Measurements from ENCODE around the gene EGFR.
"Not testable (repeated sequence)": the region's sequence is repeated elsewhere in the genome, so short reads cannot be mapped to it uniquely, and the experiment has no call there.

EGFR gene

GRCh38 chr7:55013851-55014250 is 5.0 kb upstream of the EGFR start:
- DNase-seq: no peak

DNA sequence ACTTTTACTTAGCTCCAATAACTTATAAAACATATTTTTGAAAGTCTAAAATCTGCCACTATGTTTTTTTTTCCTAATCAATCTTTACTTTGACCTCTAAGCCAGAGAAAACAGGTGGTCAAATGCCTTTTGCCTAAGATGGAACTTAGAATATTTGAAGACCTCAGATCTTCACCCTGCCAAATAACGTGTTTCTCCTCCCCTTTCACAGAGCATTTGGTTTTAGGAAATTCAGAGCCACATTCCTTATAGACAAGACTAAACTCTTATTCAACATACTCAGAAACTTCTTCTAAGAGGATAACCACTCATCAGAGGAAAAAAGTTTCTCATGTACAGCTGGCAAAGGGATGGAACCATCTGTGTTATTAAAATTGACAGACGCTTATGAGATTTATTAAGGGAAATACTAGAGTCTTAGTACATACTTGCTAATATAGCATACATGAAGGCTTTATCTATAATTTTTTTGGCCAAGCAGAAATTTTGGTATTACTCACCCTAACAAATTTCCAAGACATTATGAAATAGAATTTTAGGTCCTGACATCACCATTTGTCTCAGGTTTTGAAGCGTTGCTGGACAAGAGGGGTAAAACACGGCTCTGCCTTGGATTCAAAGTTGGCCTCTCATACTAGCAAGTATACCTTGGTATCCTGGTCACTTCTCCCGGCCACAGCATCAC is 2.6 kb upstream of the EGFR start:
- DNase-seq: peak; percentile 38

DNA sequence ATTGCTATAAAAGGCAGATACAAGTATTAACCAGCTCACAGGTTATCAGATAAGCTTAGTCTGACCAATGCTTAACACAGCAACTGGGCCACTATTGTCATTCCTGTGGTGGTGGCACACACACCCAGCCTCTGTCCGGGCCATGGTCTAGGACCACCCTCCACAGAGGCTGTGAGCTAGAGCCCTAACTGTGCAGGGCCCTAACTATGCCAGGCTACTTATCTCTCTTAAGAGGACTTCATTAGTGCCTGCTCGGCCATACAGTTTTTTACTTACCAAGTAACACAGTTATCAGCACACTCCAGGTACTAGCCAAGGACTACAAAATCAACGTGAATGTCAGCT is 2.1 kb upstream of the EGFR start:
- no peak for DNase-seq

- no peak for DNase-seq
These were observed 976 bp upstream of the EGFR start for GRCh38 chr7:55017841-55018240.

GRCh38 chr7:55019191-55019690 is 424 bp downstream of the EGFR start:
- no peak for DNase-seq

DNA sequence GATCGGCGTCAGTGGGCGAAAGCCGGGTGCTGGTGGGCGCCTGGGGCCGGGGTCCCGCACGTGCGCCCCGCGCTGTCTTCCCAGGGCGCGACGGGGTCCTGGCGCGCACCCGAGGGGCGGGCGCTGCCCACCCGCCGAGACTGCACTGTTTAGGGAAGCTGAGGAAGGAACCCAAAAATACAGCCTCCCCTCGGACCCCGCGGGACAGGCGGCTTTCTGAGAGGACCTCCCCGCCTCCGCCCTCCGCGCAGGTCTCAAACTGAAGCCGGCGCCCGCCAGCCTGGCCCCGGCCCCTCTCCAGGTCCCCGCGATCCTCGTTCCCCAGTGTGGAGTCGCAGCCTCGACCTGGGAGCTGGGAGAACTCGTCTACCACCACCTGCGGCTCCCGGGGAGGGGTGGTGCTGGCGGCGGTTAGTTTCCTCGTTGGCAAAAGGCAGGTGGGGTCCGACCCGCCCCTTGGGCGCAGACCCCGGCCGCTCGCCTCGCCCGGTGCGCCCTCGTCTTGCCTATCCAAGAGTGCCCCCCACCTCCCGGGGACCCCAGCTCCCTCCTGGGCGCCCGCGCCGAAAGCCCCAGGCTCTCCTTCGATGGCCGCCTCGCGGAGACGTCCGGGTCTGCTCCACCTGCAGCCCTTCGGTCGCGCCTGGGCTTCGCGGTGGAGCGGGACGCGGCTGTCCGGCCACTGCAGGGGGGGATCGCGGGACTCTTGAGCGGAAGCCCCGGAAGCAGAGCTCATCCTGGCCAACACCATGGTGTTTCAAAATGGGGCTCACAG is 1.1 kb downstream of the EGFR start:
- DNase-seq: no peak

DNA sequence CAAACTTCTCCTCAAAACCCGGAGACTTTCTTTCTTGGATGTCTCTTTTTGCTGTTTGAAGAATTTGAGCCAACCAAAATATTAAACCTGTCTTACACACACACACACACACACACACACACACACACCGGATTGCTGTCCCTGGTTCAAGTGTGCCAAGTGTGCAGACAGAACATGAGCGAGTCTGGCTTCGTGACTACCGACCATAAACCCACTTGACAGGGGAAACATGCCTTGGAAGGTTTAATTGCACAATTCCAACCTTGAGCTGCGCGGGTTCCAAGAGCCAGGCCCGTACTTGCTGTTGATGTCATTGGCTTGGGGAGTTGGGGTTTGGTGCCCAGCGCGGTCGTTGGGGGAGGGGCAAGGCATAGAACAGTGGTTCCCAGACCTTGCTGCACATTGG is 1.7 kb downstream of the EGFR start:
- peak; percentile 64 for DNase-seq

DNA sequence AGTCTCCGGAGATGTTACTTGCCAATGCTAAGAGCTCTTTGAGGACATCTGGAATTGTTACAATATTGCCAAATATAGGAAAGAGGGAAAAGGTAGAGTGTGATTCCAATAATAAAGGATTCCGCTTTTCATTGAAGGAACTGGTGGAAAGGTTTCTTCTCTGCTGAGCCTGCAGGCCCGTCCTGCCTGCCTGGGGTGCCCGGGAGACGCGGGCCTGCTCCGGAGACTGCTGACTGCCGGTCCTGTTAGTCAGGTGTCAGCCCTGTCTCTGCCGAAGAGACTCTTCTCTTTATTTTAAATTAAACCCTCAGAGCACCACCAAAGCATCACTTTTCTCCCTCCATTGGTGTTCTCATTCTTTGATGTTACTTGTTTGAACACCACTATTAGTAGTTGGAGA is 2.2 kb downstream of the EGFR start:
- no peak for DNase-seq

DNA sequence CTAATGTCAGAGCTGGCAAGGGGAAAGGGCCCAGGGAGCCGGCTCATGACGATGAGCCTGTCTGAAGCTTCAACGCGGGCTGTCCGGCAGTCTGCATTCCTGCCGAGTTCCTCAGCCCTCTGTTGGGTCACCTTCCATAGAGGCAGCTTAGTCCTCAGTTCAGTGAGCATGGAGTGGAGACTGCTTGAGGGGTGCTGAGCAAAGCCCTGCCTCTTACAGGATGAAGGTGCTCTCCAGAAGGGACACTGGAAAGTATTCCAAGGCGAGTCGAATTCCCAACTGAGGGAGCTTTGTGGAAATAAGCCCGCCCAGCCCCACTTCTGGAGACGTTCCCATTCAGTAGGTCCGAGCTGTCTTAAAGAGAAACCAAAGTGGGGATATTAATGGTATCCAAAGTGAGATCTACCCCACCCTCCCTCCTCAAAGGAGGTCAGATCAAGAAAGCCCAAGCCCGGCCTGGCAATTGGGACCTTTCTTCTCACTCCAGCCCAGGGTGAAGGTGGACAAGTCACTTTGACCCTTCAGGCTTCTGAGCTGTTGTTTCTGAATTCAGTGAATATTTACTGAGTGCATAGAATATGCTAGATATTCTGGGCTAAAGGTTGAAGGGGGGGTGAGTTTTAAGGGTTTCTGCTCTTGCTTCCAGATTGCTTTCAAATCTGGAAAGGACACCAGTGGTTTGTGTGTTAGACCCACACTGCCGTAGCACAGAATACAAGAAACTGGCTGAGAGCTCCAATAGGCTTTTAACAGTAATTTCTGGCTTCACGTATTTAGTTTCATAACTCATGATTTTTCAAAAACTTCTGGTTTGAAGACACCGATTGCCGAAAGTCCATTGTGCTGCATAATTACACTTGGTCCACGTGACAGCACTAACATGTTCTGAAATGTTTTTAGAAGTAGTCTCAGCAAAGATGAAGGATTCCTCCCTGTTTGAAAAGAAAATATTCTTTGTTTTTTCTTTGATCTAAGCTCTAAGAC is 3.5 kb downstream of the EGFR start:
- DNase-seq: peak; percentile 29

GRCh38 chr7:55023841-55024505 is 5.2 kb downstream of the EGFR start:
- no peak for DNase-seq

- DNase-seq: no peak
These were observed 6.0 kb downstream of the EGFR start for GRCh38 chr7:55024776-55025175.

DNA sequence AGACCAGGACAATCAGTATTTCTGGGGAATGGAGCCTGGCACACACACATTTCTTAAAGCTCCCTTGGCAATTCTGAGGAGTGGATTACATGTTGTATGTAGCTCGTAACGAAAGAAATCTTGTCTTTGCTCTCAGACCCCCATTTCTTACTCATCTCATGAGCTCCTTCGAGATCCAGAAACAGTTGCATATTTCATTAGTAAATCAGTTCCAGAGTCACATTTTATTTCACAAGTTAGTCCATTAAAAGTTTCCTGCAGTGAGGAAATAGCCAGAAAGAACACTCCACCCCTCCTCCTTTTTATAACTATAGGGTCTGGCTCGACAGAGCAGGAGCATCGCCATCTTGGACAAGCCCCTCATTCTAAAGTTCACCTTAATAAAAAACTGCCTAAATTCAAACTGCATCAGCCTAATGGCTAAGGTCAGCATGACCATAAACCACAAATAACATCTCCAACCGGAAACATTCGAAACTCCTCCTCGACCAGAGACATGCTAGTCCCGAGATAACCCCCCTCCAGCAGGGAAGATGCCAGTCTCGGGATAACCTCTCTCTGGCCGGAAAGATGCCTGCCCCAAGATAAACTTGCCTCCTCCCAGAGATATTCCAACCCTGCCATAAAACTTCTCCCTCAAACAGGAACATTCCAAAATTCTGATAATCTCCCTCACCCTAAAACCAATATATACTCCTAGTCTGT is 7.4 kb downstream of the EGFR start:
- no peak for DNase-seq

GRCh38 chr7:55026867-55027490 is 8.2 kb downstream of the EGFR start:
- DNase-seq: no peak

DNA sequence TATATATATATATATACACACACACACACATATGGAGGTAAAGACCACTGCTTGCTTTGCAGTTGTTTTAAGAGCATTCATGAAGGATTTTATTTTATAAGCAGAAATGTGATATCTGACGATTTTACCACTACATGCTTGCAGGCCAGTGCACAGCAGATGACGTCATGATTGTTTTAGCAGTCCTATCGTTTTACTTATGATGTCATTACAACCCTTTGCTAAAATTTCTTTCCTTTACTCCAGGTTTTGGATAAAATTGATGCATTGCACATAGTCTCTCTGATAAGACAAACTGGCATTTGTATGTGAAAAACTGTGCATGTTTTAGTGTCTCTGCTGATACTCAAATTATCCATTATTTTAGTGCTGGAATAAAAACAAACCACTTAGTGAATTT is 9.2 kb downstream of the EGFR start:
- no peak for DNase-seq

DNA sequence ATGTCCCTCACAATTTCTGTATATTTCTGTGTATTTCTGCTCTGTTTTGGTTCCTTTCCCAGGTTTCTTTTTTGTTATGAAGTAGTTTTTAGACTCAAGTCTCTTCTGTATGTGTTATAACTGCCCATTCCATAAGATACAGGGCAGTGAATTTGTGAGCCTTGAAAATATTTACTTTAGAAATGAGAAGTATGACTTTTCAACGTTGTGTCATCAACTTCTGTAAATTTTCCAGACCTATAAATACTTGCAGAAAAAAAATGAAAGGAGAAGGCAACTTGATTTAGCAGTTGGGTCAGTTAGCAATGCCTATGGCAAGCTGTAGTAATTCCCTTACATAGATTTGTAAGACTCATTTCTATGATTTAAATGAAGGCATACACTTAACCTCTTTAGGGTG is 11.5 kb downstream of the EGFR start:
- DNase-seq: no peak

DNA sequence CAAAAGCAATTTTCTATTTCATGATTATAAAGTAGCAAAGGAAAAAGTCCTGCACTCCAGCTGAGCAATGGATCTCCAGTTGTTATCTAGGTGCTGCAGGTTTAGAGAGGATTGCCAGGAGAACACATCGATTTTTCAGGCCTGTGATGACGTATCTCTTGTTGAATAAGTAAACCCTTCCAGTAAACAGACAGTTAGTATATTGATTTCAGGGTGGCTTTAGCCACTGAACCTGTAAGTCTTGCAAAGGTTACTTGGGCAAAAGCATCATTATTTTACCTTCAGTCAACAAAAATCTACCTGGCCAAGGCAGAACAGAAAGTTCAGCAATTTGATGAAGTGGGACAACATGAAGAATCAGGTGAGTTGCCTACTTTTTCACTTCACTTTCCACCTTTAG is 12.3 kb downstream of the EGFR start:
- no peak for DNase-seq

GRCh38 chr7:55032069-55032699 is 13.4 kb downstream of the EGFR start:
- no peak for DNase-seq

GRCh38 chr7:55033236-55033846 is 14.5 kb downstream of the EGFR start:
- DNase-seq: no peak

DNA sequence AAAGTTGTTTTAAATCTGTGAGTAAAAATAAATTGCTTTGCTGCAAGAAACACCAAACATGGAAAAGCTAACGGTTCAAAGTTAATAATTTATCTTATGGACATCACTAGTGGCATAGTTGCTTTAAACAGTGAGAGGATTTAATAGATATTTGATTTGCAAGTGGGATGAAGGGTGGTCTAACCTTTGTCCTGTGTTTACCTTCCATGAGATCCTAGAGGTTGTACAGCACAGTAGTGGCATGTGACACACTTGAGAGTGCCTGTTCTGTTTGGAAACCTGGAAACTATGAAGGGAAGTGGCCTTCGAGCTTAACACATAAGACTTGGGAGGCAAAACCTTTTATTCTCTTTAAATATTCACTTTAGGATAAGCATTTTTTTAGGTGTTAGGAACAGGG is 16.0 kb downstream of the EGFR start:
- DNase-seq: no peak

DNA sequence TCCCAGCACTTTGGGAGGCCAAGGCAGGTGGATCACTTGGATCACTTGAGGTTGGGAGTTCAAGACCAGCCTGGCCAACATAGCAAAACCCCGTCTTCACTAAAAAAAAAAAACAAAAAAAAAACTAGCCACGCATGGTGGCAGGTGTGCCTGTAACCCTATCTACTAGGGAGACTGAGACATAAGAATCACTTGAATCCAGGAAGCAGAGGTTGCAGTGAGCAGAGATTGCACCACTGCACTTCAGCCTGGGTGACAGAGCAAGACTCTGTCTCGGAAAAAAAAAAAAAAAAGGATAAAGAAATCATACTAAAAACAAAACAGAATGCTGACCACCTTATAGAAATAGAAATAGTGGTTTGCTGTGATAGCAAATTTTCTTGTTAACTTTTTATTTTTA is 16.6 kb downstream of the EGFR start:
- DNase-seq: not testable (repeated sequence)
